GM10266 (cell line): Measurements from ENCODE around the gene TRPM5.
A peak's percentile ranks its signal among the peaks of the same experiment; 100 is the strongest.

Source experiments
- DNase-seq: peaks from one replicate; pipeline ENCODE4 v3.0.0; 2012; ENCODE audit errors: extremely low spot score
- TF ChIP-seq, protein P1 (sequence below): IDR thresholded peaks from 2 replicates; pipeline ENCODE4 v1.5.1; 2012; ENCODE audit warnings: mild to moderate bottlenecking, low read depth; ENCODE audit not compliant: control insufficient read depth, insufficient read depth; ENCODE audit errors: missing control alignments

TRPM5 gene

DNA sequence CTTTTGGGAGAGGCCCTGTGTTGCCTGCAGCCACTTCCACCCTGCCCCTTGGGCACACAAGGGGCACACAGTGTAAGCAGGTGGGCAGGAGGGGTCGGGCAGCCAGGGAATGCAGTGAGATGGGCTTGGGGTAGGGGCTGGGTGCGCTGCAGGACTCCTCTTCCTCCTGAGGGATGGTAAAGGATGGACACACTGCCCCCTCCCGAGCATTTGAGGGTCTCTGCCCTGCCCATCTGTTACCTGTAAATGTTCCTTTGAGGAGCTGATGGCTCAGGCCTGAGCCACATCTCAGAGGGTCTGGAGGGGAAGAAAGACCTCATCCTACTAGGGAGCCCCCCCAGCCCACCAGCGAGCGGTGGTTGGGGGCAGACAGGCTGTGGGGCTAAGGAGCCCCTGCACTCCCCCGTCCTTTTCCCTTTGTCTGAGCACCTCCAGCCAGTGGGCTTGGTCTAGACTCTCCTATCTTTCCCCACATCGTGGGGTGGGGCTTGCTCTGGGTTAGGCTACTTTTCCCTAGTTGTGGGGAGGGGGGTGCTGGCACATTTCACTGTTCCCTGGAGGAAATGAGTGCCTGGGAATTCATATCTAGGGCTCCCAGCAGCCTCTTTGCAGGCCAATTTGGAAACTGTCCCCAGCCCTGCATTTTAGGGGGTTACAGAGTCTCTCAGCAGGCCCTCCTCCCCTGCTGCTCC lies 45.5 kb downstream of the TRPM5 start:
- DNase-seq: no peak
- TF ChIP-seq, protein P1, sequence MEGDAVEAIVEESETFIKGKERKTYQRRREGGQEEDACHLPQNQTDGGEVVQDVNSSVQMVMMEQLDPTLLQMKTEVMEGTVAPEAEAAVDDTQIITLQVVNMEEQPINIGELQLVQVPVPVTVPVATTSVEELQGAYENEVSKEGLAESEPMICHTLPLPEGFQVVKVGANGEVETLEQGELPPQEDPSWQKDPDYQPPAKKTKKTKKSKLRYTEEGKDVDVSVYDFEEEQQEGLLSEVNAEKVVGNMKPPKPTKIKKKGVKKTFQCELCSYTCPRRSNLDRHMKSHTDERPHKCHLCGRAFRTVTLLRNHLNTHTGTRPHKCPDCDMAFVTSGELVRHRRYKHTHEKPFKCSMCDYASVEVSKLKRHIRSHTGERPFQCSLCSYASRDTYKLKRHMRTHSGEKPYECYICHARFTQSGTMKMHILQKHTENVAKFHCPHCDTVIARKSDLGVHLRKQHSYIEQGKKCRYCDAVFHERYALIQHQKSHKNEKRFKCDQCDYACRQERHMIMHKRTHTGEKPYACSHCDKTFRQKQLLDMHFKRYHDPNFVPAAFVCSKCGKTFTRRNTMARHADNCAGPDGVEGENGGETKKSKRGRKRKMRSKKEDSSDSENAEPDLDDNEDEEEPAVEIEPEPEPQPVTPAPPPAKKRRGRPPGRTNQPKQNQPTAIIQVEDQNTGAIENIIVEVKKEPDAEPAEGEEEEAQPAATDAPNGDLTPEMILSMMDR: peak; percentile 10

- TF ChIP-seq, protein P1: no peak
- no peak for DNase-seq
These were observed 47.3 kb downstream of the TRPM5 start for GRCh38 chr11:2397005-2397404.

DNA sequence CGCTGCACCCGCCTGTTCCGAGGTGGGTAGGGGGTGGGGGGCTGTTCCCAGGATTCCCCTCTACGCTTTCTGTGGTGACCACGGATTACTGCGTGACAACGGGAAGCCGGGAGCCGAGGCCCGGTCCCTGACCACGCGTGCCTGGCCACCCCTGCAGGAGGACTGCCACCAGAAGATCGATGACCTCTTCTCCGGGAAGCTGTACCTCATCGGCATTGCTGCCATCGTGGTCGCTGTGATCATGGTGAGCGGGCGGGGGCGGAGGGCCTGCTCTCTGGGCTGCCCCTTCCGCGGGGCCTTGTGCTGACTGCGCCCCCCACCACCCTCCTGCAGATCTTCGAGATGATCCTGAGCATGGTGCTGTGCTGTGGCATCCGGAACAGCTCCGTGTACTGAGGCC lies 47.8 kb downstream of the TRPM5 start:
- TF ChIP-seq, protein P1: no peak
- no peak for DNase-seq

DNA sequence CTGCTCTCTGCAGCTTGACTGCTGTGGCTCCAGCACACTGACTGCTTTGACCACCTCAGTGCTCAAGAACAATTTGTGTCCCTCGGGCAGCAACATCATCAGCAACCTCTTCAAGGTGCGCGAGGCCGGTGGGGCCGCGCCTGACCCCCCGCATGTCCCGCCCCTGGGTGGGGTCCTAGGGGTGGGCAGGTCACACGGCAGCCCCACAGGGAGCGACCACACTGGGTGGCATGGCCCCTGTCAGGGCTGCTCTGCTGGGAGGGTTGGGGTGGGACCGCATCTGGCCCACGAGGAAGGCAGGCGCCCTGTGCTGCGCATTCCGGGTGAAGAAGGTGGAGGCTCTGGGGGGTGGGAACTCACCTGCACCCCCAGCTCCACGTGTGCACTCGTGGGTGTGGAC lies 48.5 kb downstream of the TRPM5 start:
- no peak for DNase-seq
- TF ChIP-seq, protein P1: no peak

DNA sequence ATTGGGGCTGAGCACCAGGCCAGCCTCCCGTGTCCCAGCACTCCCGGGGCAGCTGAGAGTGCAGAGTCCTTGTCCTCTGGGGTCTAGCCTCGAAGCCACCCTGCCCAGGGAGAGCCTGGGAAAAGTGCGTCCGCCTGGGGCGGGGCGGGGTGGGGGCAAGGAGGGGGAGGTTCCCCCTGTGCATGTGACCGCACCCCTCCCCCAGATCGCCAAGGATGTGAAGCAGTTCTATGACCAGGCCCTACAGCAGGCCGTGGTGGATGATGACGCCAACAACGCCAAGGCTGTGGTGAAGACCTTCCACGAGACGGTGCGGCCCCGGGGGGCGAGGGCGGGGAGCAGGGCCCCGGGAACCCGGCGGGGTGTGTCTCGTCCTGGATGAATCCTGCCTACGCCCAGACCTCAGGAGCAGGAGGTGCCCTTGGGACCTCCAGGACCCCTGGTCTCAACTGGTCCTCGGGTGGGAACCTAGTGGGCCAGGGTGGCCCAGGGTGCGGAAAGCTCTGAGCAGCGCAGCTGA lies 49.0 kb downstream of the TRPM5 start:
- DNase-seq: no peak
- TF ChIP-seq, protein P1: no peak

GRCh38 chr11:2394818-2395105 lies 49.6 kb downstream of the TRPM5 start:
- TF ChIP-seq, protein P1: no peak
- no peak for DNase-seq
